Measurements from ENCODE around the gene ZNF185. TPM values are rescaled to one million over a fixed set of nuclear protein-coding genes. Genes with fewer than 3 reads are reported as not detected.

Gene ZNF185
- total RNA-seq, 1 experiment from 2014 or later = 15.8 TPM

- Histone ChIP-seq H3K4me2 (ENCODE audit: low read length) (no peak overlapping the region), H3K9me2 (ENCODE audit: insufficient read depth) (no peaks in the 10 kb centered on the region), H3K27ac (ENCODE audit: low read depth, low read length) (no peak overlapping the region), H3K9ac (ENCODE audit: low read length) (no peak overlapping the region), H3K27me3 (ENCODE audit: insufficient read depth, low read length) (no peaks in the 10 kb centered on the region), H3K4me3 (replicated peaks in 1 of 2; ENCODE audit: low read depth in 1 of 2, low read length in 2 of 2) (no peak overlapping the region), H3K4me1 (ENCODE audit: control insufficient read depth in 1 of 2, insufficient read depth in 2 of 2, low read length in 2 of 2) (no peaks in the 10 kb centered on the region), H3K79me2 (ENCODE audit: insufficient read depth, low read length) (no peaks in the 10 kb centered on the region), H2AFZ (ENCODE audit: low read depth, low read length, poor library complexity, severe bottlenecking) (no peak overlapping the region), H3K9me3 (ENCODE audit: control insufficient read depth in 1 of 2, insufficient read depth in 1 of 2, low read depth in 1 of 2, low read length in 2 of 2) (no peaks in the 10 kb centered on the region), H3K36me3 (ENCODE audit: control insufficient read depth in 1 of 2, insufficient read depth in 2 of 2, low read length in 2 of 2) (no peaks in the 10 kb centered on the region; a peak in 1 of 4 replicates), H4K20me1 (ENCODE audit: insufficient read depth) (no peaks in the 10 kb centered on the region)
- ChIA-PET POLR2A (no interaction called here), CTCF (no interaction called here), RAD21 (ENCODE audit: low non-redundant PET in 1 of 2, low total read pairs in 2 of 2, uncharacterized antibody in 2 of 2, unreplicated experiment in 2 of 2) (no interaction called here)
- DNase-seq (ENCODE audit: low read depth, low spot score) (no peak), ATAC-seq (no peak)
- TF ChIP-seq EZH2phosphoT487 (IDR thresholded peaks at IDR 0.05; ENCODE audit: borderline replicate concordance) (no peak), SRF (IDR thresholded peaks at IDR 0.05; ENCODE audit: low read depth) (no peak), JUND (IDR thresholded peaks at IDR 0.05) (no peak), SP1 (IDR thresholded peaks at IDR 0.05; ENCODE audit: low read depth) (no peak), ELF1 (IDR thresholded peaks at IDR 0.05; ENCODE audit: borderline replicate concordance, low read depth) (no peak), ZBTB33 (IDR thresholded peaks at IDR 0.05; ENCODE audit: extremely low read depth, insufficient replicate concordance, low read length) (no peak), REST (IDR thresholded peaks at IDR 0.05; ENCODE audit: low read depth) (no peak), EGR1 (IDR thresholded peaks at IDR 0.05; ENCODE audit: low read depth) (no peak), SIN3A (IDR thresholded peaks at IDR 0.05; ENCODE audit: low read depth) (no peak), RAD21 (IDR thresholded peaks at IDR 0.05; ENCODE audit: low read depth) (no peak), ZFX (IDR thresholded peaks at IDR 0.05) (no peak), ZNF274 (IDR thresholded peaks at IDR 0.05; ENCODE audit: low read depth, low read length) (no peak), TCF7L2 (IDR thresholded peaks at IDR 0.05; ENCODE audit: borderline replicate concordance, extremely low read depth, insufficient read depth, insufficient read length) (no peak)
- no TSS peak for BruUV-seq (replicated peaks)
- intact Hi-C loops (cut with micrococcal nuclease) = no loop called here
Measured at GRCh38 chrX:152866386-152866785, 31.5 kb upstream of the ZNF185 start.

Data from HCT116 (cell line).